Central memory CD8-positive, alpha-beta T cell (primary cell): ENCODE results near the gene KREMEN1.
"Not testable (repeated sequence)": the region's sequence is repeated elsewhere in the genome, so short reads cannot be mapped to it uniquely, and the experiment has no call there.

Experiments used
- ATAC-seq: fragments of 150-1000 bp; cut with Tn5 transposase; replicated peaks from 2 replicates; pipeline ENCODE4 v1.10.0; 2022; ENCODE audit warnings: mild to moderate bottlenecking, moderate FRiP score, moderate number of reproducible peaks; ENCODE audit not compliant: poor library complexity, severe bottlenecking; ENCODE audit errors: extremely low read depth
- DNase-seq, 2 donors: peaks; one replicate each; pipeline ENCODE4 v3.0.0; 2021; ENCODE audit warnings: low spot score in 2 of 2
- H3K27ac Mint-ChIP-seq: one replicate; pipeline ENCODE4 v1.8.0; 2022; ENCODE audit warnings: low read depth, mild to moderate bottlenecking, moderate library complexity, mixed read lengths
- H3K27me3 Mint-ChIP-seq: one replicate; pipeline ENCODE4 v1.8.0; 2022; ENCODE audit warnings: mixed read lengths
- H3K36me3 Mint-ChIP-seq: one replicate; pipeline ENCODE4 v1.8.0; 2022; ENCODE audit warnings: mild to moderate bottlenecking, moderate library complexity, mixed read lengths; ENCODE audit not compliant: insufficient read depth
- H3K4me1 Mint-ChIP-seq: one replicate; pipeline ENCODE4 v1.8.0; 2022; ENCODE audit warnings: mixed read lengths
- H3K4me3 Mint-ChIP-seq: one replicate; pipeline ENCODE4 v1.8.0; 2022; ENCODE audit warnings: mild to moderate bottlenecking, moderate library complexity, mixed read lengths
- H3K9me3 Mint-ChIP-seq: one replicate; pipeline ENCODE4 v1.8.0; 2022; ENCODE audit warnings: mixed read lengths

Gene KREMEN1

DNA sequence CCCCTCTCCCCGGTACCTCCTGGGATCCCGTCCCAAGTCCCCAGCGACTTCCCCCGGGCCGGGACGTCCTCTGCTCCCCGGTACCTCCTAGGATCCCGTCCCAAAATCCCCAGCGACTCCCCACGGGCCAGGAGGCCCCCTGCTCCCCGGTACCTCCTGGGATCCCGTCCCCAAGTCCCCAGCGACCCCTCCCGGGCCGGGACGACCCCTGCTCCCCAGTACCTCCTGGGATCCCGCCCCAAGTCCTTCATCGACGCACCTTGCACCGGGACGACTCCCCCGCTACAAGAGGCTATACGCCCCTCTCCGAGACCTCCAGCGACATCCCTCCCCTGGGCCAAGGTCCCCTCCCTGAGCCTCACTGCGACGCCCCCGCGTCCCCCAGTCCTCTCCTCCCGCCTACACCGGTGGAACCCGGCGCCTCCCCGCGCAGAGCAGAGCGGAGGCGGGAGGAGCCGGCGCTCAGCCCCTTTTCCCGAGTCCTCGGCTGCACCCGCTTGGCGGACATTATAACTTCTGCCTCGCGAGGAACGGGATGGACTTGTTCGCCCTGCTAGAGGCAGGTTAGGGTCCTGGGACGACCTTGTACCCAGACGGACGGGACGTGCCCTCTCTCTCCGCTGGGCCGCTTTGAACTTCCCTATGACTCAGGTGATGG, 912 bp downstream of the KREMEN1 start:
- DNase-seq (no peak), ATAC-seq (no peak)
- H3K4me3 Mint-ChIP-seq: peak overlapping the region; percentile 61
- H3K27me3 Mint-ChIP-seq: peaks cover 85% of the 10 kb centered on the region
- H3K4me1 Mint-ChIP-seq: peaks cover 20% of the 10 kb centered on the region
- no peaks in the 10 kb centered on the region for H3K9me3 Mint-ChIP-seq
- H3K36me3 Mint-ChIP-seq: peaks cover 1% of the 10 kb centered on the region
- H3K27ac Mint-ChIP-seq: no peak overlapping the region

DNA sequence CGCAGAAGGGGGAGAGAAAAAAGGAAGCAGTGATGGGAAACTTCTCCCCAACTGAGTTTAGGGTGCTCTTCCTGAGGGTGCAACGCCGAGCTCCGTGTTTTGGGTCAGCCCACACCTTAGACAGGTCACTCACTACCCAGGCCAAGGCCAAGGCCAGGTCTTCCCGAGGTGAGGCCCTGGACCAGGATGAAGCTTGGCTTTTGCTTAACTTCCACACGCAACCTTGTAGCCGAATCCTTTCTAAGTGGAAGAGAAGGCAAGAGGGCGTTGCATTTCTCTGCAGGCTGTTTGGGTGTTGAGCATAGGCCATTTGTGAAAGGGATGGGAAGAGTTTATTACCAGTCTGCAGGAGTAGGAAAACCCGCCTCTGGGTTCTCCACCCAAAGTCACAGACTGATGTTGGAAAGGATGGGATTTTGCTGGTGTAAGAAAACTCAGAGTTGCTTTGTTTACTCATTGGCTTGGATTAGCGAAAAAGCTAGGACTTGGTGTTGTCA, 1.5 kb downstream of the KREMEN1 start:
- Mint-ChIP-seq H3K27me3 (peaks cover 87% of the 10 kb centered on the region), H3K36me3 (peaks cover 1% of the 10 kb centered on the region), H3K27ac (no peak overlapping the region), H3K9me3 (no peaks in the 10 kb centered on the region), H3K4me3 (peak overlapping the region; percentile 61), H3K4me1 (peaks cover 26% of the 10 kb centered on the region)
- DNase-seq (no peak), ATAC-seq (no peak)

DNA sequence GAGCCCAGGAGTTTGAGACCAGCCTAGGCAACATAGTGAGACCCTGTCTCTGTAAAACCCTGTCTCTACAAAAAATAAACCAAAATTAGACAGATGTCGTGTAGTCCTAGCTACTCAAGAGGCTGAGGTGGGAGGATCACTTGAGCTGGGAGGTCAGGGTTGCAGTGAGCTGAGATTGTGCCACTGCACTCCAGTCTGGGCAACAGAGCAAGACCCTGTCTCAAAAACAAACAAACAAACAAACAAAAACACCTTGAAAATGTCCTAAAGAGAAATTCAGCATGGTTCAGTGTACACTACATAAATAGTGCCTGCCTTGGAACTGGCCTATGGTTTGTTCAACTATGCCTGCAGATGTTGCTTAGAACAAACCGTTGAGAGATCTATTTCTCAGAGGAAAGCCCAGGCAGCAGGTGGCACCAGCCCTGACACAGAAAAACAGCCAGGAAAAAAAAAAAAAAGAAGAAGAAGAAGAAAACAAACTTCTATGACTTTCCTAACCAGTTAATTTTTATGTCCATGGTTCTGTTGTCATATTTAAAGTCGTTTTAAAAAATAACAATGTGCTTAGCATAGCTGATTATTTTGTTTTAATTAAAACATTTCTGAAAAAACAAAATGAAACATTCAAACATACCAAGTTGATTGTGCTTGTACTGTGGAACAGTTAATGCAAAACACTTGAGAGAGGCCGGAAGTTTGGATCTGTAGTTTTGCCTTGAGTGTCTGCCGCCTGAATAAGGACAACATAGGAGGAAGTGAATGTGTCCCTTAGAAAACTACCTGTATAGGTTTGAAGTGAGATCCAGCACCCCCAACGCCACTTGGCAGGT, 5.4 kb downstream of the KREMEN1 start:
- DNase-seq (no peak), ATAC-seq (no peak)
- Mint-ChIP-seq H3K27me3 (peaks cover 77% of the 10 kb centered on the region), H3K9me3 (no peaks in the 10 kb centered on the region), H3K27ac (no peak overlapping the region), H3K36me3 (peaks cover 1% of the 10 kb centered on the region), H3K4me1 (peaks cover 23% of the 10 kb centered on the region), H3K4me3 (no peak overlapping the region)

DNA sequence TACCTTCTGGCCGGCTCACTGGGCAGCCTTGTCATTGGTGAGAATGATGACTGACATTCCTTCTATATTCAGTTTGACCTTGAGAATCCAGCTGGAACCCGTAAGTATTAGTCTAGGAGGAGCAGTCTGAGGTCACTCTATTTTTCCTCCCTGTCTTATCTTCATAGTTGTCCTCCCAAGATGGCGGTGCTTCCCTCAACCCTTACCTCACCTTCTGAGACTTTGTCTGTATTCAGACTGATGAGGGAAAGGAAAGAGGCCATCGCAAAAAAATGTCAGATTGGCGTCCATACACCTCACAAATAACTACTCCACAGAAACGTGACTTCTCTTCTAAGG, 6.0 kb downstream of the KREMEN1 start:
- DNase-seq: no peak
- Mint-ChIP-seq H3K9me3 (no peaks in the 10 kb centered on the region), H3K36me3 (peaks cover 1% of the 10 kb centered on the region), H3K4me1 (peaks cover 21% of the 10 kb centered on the region), H3K27me3 (peaks cover 81% of the 10 kb centered on the region), H3K4me3 (no peak overlapping the region), H3K27ac (no peak overlapping the region)
- no peak for ATAC-seq

DNA sequence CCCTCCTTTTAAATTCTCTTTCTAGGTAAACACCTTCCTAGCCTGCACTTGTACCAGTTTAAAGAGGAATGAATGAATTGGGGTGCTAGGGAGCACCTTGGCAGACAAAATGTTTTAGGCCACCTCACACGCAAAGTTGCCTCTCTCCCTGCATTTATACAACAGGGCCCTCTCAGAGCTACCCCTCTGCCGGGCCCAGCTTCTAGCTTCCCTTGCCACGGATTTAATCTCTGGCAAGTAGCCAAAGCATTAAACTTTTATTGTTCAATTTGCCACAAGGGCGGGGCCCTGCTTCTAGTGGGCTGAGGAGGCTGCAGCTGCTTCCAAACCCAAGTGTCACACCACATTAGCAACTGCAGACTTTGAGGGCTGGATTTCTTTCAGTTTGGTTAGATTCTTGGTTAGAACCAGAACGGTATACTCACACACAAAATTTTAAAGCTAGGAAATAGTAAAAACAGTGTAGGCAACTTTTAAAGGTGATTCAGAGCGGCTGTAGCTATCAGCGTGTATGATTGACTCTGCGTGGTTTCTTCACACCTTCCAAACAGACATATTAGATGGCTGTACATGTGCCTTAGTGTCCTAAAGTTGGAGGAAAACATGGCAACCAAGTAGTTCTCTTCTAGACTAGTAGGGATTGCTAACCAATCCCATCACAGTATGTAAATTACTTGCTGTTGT, 6.5 kb downstream of the KREMEN1 start:
- peaks cover 17% of the 10 kb centered on the region for H3K4me1 Mint-ChIP-seq
- DNase-seq (peak in 1 of 2 donors; percentile 20), ATAC-seq (no peak)
- H3K36me3 Mint-ChIP-seq: peaks cover 1% of the 10 kb centered on the region
- H3K27me3 Mint-ChIP-seq: peaks cover 81% of the 10 kb centered on the region
- no peak overlapping the region for H3K27ac Mint-ChIP-seq
- no peak overlapping the region for H3K4me3 Mint-ChIP-seq
- H3K9me3 Mint-ChIP-seq: no peaks in the 10 kb centered on the region

DNA sequence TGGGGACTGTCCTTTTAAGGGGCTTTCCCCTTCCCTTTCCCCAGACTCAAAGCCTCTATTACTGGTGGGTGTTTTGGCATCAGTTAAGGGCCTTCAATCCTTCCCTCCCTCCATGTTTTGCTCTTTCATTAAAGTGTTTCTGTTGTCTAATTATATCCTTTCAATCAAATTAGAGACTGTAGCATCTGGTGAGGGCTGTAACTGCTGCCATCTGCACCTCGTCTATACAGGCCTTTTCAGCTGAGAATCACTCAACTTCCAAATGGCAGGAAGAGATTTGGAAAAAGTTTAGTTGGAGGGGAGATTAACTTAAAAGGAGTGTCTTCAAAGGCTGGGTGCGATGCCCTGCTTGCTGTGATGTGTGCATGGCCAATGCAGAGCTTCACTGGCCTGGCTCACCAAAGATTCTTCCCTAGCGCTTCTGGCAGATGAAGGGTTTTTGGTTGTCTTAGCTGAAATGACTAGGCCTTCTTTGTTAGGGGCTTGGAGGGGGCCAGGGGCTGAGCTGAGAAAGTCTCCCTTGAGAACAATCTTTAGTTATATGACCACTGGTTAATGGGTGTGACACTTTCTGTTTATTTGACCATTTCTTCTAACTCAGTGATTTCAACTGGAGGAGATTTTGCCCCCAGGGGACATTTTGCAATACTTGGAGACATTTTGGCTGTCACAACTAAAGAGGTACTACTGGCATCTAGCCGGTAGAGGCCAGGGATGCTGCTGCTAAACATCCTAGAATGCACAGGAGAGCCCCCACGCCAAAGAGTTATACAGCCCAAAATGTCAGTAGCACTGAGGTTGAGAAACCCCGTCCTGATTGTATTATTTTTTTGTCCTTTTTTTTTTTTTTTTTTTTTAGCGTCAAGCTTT, 7.5 kb downstream of the KREMEN1 start:
- ATAC-seq (no peak), DNase-seq (no peak)
- Mint-ChIP-seq H3K4me3 (no peak overlapping the region), H3K36me3 (peaks cover 1% of the 10 kb centered on the region), H3K9me3 (no peaks in the 10 kb centered on the region), H3K4me1 (peaks cover 17% of the 10 kb centered on the region), H3K27ac (no peak overlapping the region), H3K27me3 (peaks cover 80% of the 10 kb centered on the region)

DNA sequence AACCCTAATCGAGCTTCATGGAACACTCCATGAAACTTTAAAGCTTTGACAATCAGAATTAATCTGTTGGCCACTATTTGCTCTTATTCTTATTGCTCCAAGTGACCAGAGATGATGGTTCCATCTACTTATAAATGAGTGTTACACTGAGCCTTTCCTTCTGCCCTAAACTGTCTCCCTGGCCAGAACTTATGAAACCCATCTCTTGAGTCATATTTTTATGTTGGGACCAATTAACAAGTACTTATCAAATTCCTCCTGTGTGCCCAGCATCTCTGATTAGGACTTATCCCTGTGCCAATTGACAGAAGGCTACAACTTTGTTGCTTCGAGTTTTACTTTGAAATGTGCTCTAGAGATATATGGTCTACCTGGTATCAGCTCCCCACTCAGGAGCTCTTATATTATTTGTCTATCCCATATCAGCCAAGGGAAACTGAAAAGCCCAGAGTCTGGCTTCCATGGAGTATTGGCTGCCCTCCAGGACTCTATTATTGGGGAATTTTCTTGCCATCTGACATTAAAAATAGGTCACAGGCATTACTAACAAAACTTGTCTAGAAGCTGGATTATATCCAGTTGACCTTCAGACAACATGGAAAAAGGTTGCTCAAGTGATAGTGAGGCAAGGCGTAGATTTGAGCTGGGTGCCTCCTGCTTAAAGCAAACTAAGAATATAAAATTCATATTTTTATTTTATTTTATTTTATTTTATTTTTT, 8.8 kb downstream of the KREMEN1 start:
- DNase-seq (no peak), ATAC-seq (no peak)
- Mint-ChIP-seq H3K27me3 (peaks cover 67% of the 10 kb centered on the region), H3K36me3 (peaks cover 1% of the 10 kb centered on the region), H3K27ac (no peak overlapping the region), H3K9me3 (no peaks in the 10 kb centered on the region), H3K4me3 (no peak overlapping the region), H3K4me1 (peaks cover 17% of the 10 kb centered on the region)

DNA sequence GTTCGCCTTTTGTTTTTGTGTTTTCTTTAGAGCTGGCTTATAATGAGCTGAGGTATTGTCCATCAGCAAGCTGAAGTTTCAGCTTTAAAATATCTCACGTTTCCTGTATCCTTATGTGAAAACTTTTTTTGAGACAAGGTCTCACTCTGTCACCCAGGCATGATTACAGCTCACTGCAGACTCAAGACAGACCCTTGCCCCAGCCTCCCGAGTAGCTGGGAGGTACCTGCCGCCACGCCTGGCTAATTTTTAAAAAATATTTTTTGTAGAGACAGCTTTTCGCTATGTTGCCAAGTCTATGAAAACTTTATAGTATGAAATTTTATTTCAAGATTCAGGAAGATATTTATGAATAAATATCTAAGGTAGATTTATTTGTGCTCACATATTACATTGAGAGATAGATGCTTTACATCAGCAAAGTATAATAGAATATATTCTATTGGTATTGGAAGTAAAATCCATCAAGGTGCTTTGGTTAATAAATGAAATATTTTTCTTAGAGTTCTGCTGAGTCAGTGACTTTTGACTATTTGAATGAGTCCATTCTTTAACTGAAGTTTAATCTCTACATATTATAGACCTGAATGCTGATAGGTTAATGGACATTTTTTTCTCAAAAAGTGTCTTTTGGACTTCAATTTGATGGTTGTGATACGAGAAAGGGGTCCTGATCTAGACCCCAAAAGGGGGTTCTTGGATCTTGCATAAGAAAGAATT, 10.2 kb downstream of the KREMEN1 start:
- Mint-ChIP-seq H3K4me1 (peaks cover 17% of the 10 kb centered on the region), H3K4me3 (no peak overlapping the region), H3K36me3 (peaks cover 1% of the 10 kb centered on the region), H3K9me3 (no peaks in the 10 kb centered on the region), H3K27ac (no peak overlapping the region), H3K27me3 (peaks cover 55% of the 10 kb centered on the region)
- DNase-seq: no peak
- ATAC-seq: no peak

DNA sequence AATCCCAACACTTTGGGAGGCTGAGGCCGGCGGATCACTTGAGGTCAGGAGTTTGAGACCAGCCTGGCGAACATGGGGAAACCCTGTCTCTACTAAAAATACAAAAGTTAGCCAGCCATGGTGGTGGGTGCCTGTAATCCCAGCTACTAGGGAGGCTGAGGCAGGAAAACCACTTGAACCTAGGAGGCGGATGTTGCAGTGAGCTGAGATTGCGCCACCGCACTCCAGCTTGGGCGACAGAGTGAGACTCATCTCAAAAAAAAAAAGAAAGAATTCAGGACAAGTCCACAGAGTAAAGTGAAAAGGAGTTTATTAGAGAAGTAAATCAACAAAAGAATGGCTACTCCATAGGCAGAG, 10.7 kb downstream of the KREMEN1 start:
- ATAC-seq, H3K27ac Mint-ChIP-seq: not testable (repeated sequence)

DNA sequence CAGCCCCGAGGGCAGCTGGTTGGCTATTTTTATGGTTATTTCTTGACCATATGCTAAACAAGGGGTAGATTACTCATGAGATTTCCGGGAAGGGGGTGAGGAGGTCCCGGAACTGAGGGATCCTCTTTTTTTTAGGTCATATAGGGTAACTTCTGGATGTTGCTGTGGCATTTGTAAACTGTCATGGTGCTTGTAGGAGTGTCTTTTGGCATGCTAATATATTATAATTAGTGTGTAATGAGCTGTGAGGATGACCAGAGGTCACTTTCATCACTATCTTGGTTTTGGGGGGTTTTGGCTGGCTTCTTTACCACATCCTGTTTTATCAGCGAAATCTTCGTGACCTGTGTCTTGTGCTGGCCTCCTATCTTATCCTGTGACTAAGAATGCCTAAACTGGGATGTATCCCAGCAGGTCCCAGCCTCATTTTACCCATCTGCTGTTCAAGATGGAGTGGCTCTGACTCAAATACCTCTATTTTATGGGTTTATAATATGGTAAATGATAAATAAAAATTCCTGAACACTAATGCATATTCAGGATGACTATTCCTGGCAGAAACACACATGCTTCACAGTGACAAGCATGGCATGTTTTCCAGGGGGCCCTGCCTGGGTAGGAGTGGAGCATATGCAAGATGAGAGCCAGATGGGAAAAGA, 11.2 kb downstream of the KREMEN1 start:
- Mint-ChIP-seq H3K4me1 (peaks cover 12% of the 10 kb centered on the region), H3K27ac (no peak overlapping the region), H3K9me3 (no peaks in the 10 kb centered on the region), H3K36me3 (peaks cover 1% of the 10 kb centered on the region), H3K4me3 (no peak overlapping the region), H3K27me3 (peaks cover 52% of the 10 kb centered on the region)
- no peak for DNase-seq
- ATAC-seq: no peak

More for the DNA sequence above, 10.7 kb downstream of the KREMEN1 start:
- not testable (repeated sequence) for H3K4me3 Mint-ChIP-seq, DNase-seq, H3K9me3 Mint-ChIP-seq, H3K36me3 Mint-ChIP-seq
- H3K27me3 Mint-ChIP-seq: peaks cover 52% of the 10 kb centered on the region
- H3K4me1 Mint-ChIP-seq: peaks cover 17% of the 10 kb centered on the region

DNA sequence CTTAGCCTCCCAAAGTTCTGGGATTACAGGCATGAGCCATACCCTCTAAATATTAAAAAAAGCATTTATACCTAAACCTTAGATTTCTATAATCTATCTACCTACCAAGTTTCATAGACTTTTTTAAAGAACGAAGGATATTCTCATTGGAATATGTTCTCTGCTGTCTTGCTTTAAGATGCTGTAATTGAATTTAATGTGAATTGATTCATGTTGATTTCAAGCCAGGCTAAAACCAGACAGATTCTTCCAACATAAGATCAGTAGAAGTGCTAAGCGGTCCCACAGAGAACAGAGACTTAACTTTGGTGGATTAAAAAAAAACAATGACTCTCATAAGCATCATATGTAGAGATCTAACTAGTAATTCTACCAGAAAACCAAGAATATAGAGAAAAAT, 14.2 kb downstream of the KREMEN1 start:
- Mint-ChIP-seq H3K9me3 (no peaks in the 10 kb centered on the region), H3K4me3 (no peak overlapping the region), H3K27me3 (peaks cover 52% of the 10 kb centered on the region), H3K4me1 (no peaks in the 10 kb centered on the region), H3K36me3 (no peaks in the 10 kb centered on the region), H3K27ac (no peak overlapping the region)
- DNase-seq (no peak), ATAC-seq (no peak)
